8988T (cell line): Measurements from ENCODE around the gene LCN1.

Experiments
- DNase-seq: peaks from one replicate; pipeline ENCODE4 v3.0.0; 2011

LCN1 gene

GRCh38 chr9:135520916-135521607 is at the start of gene LCN1:
Gene LCN1, plus strand, starts transcription at chr9:135521440. Its CDS starts 58 bp downstream, at chr9:135521498.
- DNase-seq = no peak

- no peak for DNase-seq
Measured at GRCh38 chr9:135471791-135472640, 49.2 kb upstream of the LCN1 start.

GRCh38 chr9:135473972-135474543 is 47.2 kb upstream of the LCN1 start:
- DNase-seq = no peak

DNA sequence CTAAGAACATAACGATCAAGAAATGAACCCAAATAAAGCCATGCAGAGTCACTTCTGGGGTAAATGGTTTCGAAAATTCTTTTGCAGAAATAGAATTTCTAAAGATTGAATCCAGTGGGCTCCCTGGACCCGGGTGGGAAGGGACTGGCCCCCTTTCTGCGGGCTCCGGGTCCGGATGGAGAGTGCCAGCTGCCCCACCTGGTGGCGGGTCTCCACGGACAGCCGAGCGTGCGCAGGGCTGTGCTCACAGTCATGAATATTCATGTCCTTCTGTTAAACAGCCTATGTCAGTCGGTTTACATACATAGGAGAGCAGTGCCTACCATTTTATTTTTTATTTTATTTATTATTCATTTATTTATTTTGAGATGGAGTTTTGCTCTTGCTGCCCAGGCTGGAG is 46.3 kb upstream of the LCN1 start:
- peak; percentile 87 for DNase-seq

DNA sequence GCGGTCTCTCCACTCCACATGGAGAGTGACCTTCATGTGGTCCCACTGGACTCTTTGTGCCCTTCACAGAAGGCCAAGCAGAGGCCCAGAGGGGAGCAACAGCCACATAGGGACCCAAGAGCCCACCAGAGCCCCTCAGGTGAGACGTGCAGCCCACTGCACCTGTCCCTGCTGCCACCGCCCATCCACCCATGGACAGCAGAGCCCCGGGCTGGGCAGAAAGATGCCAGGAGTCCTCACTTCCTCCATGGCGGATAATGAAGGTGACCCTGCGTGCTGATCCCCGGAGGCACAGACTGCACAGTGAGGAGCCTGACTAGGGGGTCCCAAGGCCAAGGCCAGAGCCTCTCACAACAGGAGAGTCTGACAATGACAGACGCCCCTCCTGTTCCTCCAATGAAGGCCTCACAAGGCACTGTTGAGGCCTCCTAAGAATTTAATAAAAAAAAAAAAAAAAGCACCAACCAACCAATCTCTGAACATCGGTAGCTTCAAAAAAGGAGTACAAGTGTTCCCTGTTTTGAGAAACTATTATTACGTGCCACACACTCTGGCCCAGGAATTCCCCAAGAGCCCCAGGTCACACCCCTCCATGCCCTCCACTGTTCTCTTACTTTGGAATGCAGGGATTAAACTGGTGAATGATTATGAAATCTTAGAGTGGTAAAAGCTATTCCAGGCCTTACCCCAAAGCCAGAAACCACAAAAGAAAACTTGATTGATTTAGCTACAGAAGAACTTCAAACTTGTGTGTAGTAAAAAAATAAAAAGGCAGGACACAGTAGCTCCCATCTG is 44.5 kb upstream of the LCN1 start:
- DNase-seq = no peak

GRCh38 chr9:135478191-135478590 is 43.0 kb upstream of the LCN1 start:
- no peak for DNase-seq

GRCh38 chr9:135478829-135479468 is 42.3 kb upstream of the LCN1 start:
- DNase-seq = no peak

DNA sequence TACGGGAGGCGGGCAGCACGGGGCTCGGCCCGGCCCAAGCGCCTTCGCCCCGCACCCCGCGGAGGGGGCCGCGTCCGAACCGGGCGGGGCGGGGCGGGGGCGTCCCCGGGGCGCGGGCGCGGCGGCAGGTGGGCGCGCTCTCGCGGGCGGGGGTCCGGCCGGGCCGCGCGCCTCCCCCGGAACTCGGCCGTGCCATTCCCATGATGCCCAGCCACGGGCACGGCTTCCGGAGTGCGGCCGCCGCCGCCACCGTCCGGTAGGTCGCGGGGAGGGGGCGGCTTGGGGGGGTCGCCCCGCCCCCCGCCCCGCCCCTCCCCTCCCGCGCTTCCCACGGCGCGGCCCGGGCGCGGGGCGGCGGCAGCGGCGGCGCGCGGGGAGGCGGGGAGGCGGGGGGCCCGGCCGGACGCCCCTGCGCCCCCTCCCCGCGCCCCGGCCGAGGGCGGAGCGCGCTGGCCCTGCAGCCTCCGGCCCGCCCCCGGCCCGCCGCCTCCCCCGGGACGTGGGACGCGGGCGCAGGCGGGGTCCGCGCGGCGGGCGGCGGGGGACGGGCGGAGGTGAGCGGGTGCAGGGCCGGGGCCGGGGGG is 41.7 kb upstream of the LCN1 start, which contains the start of gene PPP1R26:
Gene PPP1R26 (plus strand): TSS at position 314 of the 584 bp plus-strand sequence. CDS start 4,729 bp downstream, outside the sequence.
- DNase-seq = peak; percentile 65

- no peak for DNase-seq
Measured at GRCh38 chr9:135480071-135480939, 40.9 kb upstream of the LCN1 start.

DNA sequence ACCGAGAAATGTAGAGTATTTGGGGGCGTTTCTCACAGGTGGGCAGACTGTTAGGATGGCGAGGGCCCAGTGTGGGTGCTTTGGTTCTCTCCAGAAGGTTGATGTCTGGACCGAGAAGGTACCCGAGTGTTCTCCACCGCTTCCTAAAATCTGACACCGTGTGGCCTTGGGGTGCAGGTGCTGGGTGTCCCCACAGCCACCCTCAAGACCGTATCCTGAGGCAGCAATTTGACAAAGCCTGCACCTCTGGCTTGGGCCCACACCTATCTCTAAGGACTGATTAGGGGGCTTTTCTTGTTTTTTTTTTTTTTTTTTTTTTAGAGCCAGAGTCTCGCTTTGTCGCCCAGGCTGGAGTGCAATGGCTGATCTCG is 40.3 kb upstream of the LCN1 start:
- DNase-seq = no peak

- DNase-seq = no peak
Measured at GRCh38 chr9:135482015-135482754, 39.1 kb upstream of the LCN1 start.

GRCh38 chr9:135484460-135485277 is 36.6 kb upstream of the LCN1 start:
- no peak for DNase-seq

DNA sequence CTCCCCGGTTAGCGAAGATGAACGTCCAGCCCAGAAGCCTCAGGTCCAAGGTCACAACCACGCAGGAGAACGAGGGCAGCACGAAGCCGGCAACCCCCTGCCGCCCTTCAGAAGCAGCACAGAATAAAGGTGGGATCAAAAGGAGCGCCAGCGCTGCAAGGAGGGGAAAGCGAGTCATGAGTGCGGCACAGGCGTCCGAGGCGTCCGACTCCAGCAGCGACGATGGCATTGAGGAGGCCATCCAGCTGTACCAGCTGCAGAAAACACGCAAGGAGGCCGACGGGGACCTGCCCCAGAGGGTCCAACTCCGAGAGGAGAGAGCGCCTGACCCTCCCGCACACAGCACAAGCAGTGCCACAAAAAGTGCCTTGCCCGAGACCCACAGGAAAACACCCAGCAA is 35.9 kb upstream of the LCN1 start:
- DNase-seq = no peak

DNA sequence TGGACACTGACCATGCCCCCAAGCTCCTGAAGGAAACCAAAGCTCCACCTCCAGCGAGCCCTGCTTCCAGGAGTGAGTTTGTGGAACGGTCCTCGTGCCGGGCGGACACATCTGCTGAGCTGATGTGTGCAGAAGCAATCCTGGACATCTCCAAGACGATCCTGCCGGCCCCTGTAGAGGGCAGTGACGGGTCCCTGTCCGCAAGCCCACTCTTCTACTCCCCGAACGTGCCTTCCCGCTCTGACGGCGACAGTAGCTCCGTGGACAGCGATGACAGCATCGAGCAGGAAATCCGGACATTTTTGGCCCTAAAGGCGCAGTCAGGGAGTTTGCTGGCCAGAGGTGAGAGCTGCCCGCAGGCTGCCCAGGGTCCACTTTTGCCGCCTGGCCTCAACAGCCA is 35.4 kb upstream of the LCN1 start:
- no peak for DNase-seq

DNA sequence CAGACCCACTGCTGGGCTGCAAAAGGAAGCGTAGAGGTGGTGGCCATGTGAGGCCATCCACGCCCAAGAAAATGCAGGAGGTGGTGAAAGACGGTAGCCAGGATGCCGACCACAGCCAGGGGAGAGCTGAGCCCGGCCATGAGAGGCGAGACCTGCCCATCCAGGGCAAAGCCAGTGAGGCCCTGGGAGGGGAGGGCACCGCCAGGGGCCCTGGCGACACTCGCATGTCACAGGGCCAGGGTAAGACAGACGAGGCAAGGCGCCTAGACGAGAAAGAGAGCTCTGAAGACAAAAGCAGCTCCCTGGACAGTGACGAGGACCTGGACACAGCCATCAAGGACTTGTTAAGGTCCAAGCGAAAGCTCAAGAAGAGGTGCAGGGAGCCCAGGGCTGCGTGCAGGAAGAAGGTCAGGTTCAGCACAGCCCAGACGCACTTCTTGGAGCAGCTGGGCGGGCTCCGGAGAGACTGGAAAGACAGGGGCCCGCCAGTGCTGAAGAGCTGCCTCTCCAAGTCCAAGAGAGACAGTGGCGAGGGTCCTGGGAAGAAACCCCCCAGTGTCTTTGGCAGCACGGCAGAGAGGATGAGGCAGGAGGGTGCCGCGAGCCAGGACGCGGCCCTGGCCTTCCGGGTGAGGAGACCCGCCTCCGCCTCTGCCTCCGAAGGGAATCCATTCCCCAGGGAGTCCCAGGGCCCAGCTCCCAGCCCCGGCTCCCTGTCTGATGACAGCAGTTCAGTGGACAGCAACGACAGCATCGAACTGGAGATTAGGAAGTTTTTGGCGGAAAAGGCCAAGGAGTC is 34.8 kb upstream of the LCN1 start:
- no peak for DNase-seq

DNA sequence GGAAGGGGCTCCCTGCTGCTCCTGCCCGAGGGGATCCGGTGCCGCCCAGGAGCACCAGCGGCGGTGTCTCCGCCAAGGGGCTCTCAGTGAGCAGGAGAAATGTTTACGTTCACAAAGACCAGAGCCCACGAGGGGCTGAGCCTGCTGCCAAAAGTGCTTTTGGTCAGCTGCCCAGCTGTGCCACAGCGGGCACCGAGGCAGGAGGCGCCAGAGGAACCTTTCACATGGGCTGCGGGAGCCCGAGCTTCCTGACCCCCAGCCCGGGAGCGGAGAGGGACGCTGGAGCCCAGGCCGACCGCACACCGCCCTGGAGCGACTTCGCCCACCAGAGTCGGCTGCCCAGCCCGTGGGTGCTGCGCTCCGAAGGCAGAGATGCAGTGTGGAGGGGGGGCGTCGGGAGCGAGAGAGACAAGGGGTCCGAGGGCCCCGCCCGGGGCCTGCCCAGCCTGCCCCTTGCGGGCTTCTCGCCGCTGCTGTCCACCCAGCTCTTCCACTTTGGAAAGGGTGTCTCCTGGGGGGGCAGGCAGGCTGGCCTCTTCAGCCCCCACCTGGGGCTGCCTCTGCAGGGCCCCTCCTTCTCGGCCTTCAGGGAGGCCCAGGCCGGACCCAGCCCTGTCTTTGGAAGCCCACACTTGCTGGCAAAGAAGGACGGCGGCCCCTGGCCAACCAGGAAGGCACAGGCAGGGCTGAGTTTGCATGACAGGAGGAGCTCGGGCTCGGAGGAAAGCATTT is 33.8 kb upstream of the LCN1 start:
- no peak for DNase-seq

DNA sequence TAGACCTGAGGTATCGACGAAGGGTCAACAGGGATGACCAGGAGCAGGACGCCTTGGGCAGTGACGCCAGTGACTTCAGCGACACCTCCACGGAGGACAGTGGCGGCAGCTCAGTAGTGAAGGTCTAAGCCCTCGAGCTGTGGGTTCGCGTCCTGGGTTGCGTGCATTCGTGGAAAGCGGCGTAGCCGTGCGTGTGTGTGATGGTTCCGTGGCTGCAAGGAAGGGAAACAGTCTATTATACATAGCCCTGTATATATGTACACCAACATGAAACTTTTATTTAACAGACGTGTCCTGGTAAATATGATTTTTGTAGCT is 33.3 kb upstream of the LCN1 start:
- no peak for DNase-seq

GRCh38 chr9:135488527-135488926 is 32.7 kb upstream of the LCN1 start:
- DNase-seq = no peak
